GM18907 (cell line): ENCODE results near the gene MEGF6.

ENCODE experiments used
- ATAC-seq: cut with Tn5 transposase; IDR thresholded peaks from one replicate; pipeline ENCODE4 v1.9.1; 2021; ENCODE audit warnings: mild to moderate bottlenecking, moderate library complexity; ENCODE audit not compliant: unreplicated experiment

The MEGF6 gene

DNA sequence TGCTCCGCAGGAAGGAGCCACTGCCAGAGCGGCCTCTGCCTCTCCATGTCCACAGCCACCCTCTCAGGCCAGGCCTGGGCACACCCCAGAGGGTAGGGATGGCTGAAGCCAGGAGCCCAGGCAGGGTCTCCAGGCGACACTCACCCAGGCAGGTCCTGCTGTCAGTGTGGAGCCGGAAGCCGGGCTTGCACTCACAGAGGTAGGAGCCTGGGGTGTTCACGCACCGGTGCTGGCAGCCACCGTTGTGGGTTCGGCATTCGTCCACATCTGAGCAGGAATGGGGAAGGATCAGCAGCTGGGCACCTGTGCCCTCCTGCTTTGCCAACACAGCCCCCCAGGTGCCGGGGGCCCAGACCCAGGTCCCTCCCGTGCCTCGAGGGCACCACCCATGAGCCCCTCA, 87.3 kb downstream of the MEGF6 start:
- ATAC-seq: no peak

DNA sequence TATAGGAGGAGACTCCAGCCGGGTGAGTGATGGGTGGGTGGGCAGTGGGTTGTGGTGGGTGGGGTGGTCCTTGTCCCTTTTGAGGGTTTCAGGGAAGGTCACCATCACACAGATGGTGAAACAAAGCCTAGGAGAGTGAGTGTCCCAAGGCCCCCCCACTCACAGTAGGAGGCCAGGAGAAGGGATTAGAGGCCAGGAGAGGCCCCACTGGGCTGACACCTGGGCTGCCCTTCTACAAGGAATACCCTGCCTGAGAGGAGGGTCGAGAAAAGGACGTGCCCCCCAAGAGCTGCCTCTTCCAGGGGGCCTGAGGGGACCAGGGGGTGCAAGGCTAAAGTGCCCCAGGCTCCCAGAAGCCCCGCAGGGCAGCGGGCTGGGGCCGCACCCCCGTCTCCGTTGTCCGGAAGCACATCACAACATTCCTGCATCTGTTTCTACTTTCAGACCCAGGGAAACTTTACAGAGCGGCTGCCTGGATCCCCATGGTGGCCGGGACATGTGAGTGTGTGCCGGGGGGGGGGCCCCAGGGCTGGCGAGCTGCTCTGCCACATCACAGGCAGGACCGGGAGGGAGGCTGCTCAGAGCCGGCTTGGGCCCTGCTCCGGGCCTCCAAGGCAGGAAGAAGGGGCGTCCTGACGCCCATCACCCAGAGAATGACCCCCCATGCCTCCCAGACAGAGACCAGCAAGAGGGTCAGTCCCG, 88.6 kb downstream of the MEGF6 start:
- no peak for ATAC-seq

DNA sequence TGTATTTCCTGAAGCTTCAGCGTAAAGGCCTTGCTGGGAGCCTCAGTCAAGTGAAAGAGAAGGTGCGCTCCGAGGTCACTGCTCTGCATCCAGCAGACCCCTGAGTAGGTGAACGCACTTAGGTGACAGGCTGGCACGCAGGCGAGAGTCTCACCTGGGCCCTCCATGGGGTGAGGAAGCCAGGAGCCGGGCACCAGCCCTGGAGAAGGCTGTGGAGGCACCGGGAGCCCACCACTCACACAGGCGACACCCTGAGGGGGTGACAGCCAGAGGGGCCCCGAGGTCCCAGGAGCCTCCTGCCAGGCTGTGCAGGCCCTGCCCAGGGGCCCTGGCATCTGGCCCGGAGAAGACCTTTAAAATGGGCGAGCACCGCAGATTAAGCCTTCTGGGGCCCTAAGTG, 89.2 kb downstream of the MEGF6 start:
- no peak for ATAC-seq

DNA sequence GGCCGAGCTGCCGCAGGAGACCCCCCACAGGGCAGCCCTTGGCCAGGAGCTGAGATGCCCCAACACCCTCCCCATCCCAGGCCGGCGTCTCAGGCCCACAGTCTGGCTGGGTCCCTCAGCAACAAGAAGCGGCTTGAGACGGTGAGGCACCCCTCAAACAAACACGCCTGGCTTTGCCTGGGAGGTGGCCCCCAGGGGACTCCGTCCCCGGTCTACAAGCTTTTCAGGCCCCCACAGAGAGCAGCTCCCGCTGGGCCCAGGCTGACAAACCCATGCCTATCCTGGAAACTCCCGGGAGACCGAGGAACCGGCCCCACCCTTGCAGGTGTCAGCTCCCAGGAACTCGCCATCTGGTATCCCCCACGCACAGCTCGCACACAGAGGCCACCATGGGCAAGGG, 89.9 kb downstream of the MEGF6 start:
- ATAC-seq: no peak

DNA sequence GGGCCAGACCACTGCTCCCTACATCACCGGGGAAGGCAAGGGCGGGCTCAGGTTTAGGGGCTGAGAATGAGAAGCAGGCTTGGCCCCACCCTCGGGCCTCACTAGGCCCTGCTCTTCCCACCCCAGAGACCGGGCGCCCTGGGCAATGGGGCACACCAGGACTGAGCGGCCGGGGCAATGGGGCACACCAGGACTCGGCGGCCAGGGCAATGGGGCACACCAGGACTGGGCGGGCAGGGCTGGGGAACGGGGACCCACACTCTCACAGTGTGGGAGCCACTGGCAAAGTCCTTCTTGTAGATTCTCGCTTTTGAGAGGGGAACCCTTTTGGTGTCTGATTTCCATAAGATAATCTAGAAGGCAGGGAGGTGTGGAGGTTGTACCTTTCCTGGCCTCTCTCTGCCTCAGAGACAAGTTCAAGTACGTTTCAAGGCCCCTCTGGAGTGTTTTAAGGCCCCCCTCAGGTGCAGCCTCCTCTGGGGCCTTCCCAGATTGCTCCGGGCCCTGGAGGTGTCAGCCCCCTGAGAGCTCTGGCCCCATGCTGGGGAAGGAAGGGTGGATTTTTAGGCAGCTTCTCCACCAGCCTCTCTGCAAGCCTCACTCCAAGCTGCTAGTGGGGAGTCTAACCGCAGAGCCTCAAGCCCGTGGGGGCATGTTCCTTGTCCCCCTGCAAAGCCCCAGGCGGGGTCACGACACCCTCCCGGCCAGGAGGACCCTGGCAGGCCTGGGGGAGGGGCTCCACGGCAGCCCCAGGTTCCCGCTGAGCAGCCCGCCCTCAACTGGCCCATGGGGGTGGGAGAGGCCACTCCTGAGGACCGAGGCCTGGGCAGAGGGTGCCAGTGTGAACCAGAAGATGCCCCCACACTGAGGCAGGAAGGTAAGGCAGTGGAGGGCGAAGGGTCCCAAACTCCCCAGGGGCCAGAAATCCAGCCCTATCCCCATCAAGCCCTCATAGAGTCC, 90.6 kb downstream of the MEGF6 start:
- ATAC-seq: no peak

DNA sequence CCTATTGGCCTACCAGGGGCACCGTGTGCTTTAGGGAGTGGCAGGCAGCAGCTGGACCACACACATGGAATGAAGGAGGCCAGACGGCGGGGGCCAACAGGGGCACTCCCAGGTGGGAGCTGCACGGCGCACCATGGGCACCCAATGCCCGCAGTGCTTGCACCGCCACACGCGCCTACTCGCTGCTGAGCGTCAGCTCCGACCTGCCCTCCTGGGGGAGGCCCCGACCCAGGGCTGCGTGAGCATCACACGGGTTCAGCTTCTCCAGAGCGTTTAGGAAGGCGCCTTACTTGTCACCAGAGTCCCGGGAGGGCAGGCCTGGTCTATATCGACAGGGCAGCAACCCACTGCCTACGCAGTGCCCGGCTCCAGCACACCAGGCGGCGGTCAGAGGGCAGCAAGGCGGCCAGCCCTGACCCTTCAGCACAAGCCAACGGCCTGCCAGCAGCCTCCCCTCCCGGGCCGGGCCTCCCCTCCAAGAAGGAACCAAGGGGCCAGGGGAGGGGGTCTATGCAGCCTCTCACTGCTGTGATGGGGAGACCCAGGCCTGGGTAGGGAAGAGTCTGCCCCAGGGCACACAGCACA, 91.9 kb downstream of the MEGF6 start:
- no peak for ATAC-seq

DNA sequence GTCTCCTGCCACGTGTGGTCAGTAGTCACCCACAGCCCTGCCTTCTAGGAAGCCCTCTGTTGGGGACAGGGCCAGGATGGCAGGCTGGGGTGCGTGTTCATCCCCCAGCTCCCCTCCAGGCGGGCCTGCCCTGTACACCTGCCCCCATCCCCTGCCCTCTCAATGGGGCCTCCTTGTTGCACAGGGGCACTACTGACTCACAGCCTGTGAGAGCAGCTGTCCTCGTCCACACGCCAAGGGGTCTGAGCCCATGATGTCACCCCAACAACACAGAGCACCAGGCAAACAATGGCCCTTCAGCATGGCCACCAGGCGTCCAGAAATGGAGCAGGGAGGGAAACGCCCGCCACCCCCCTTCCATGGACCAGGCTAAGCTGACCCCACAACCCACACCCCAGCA, 92.6 kb downstream of the MEGF6 start:
- no peak for ATAC-seq

DNA sequence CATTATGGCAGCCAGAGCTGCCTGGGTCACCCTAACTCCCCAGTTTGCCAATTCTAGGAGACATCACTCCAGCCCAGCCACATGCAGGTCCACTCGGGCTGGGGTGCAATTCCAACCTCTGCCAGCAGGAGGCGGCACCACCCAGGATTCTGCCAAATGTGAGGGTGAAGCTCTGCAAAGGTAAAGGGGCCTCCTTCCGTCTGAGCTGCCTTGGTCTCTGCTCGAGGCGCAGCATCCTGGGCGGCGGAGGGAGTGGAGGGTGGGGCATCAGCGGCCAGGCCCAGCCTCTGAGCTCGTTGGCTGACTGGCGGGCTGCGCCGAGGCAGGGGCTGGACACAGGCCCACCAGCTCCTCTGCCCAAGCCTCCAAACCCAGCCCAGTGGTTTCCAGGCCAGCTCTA, 93.1 kb downstream of the MEGF6 start:
- ATAC-seq: no peak

DNA sequence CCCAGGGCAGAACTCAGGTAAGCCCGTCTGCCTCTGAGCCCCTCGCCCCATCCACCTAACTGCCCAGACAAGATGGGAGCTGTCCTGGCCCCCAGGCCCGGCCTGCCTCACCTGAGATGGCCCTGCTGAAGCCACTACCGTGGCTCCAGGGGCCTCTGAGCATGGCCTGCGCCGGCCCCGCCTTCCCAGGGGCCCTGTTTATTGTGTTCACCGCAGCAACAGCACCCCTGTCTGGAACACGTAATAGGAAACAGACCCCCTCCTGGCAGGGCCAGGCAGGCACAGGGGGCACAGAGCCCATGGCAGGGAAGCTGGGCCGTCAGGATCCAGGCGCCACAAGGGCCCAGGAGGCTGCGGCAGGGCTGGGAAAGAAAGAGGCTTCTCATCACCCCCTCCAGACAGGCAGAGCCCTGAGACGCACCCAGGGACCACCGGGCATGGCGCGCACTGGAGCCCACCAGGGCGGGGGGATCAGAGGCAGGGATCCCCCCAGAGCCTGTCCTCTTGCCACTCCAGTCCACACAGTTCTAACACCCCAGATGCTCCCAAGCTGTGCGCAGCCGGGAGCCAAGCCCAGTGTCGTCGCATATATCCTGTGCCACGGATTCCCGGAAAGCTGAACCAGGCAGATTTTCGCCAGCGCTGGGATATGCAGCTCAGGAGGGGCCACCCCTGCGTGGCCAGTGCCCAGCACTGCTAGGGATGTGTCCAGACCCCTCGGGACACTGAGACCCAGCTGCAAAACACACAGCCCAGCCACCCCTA, 94.2 kb downstream of the MEGF6 start:
- no peak for ATAC-seq

DNA sequence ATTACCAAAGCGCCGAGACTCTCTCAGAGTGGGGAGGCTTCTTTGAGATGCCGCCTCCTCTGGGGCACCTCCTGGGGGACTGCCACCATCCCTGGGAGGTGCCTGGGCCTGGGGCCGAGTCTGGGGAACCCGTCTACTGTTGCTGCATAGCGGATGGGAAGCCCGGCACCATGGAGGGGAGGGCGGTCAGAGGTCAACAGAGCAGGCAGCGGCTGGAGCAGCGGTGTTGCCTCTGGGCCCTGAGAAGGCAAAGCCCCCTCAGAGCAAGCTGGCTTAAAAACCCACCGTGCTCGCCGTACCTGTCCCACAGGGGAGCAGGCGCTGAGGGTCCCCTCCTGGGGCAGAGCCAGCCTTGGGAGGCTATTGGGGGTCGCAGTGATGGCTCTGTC, 94.8 kb downstream of the MEGF6 start:
- no peak for ATAC-seq

DNA sequence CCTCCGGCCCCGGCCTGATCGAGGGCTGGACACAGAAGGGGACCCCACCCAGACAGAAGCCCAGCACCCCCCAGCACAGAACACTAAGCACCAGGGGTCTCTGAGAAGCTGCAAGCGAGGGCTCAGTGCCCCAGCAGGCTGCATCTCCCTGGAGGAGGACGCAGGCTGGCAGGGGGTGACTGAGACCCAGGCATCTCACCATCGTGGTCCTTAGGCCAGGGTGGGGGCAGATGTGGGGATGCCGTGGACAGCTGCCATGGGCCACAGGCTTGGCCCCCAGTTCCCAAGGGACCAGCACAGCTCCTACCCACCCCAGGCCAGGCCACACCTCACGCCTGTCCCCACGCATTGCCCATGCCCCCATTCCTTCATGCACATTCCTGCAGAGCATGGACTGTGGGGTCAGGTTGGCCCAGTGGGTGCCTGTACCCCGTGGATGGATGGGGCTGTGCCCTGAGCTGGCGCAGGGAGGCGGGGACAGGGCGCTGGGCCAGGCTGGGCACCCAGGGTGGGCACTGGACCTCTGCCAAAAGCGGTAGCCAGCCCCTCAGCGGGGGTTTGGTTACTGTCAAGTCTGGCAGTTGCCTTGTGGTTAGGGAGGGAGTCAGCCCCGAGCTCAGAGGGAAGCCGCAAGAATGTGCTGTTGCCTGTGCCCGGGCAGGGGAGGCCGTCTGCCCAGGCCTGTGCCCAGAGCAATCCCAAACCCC, 95.4 kb downstream of the MEGF6 start:
- ATAC-seq: no peak

DNA sequence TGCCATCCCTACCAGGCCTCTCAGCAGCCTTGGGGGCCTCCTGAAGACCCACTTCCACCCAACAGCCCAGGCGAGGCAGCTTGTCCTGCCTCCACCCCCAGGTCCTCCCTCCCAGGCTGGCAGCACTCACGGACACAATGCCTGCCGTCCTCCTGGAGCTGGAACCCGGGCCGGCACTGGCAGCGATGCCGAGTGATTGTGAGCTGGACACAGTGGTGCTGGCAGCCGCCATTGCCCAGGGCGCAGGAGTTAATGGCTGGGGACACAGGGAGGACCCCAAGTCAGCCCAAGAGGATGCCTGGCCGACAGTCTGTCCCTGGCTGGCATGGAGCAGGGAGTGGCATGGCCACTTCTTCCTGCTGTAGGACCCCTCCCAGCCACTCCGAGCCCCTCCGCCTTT, 96.0 kb downstream of the MEGF6 start:
- no peak for ATAC-seq

DNA sequence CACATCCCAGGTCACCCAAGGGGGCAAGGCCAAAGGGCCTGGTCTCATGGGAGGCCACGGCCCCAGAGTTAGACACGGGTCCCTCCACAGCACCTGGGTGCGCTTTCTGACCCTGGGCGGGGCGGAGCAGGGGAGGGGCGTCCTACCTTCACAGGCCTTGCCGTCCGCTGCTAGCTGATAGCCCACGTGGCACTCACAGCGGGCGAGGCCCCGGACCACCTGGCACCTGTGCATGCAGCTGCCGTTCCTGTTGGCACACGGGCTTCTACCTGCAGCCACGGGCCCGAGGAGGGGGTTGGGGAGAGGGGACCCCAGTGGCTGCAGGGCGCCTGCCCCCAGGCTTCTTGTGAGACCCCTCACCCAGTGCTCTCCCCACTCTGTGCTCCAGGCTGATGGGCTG, 96.9 kb downstream of the MEGF6 start:
- no peak for ATAC-seq

DNA sequence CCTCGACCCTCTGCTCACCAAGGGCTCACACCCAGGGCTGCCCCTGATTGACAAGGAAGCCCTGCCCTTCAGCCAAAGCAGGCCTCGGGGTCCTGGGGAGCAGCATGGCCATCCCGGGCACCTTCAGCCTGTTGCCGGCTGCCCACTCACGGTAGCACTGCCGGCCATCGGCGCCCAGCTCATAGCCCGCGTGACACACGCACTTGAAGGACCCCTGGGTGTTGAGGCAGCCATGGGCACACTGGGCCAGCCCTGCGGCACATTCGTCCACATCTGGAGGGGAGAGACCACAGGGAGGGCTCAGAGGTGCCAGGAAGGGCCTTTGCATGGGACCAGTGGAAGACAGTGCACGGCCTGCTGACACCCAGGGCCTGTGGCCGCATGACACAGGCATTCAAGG, 99.5 kb downstream of the MEGF6 start:
- ATAC-seq: no peak

DNA sequence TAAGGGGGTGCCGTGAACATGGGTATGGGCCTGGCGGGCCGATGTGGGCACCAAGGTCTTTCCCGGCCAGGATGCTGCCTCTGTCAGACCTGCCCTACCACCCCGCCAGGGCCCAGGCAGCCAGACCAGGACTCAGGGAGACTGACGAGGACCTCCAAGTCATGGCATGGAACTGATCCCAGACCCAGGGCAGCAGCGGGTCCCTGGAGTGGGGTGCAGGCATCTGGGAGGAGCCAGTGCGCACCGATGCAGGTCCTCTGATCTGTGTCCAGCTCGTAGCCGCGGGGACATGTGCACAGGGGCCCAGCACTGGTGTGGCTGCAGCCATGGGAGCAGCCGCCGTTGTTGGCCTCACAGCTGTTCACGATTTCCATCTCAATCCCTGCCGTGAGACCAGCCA, 100.0 kb downstream of the MEGF6 start:
- ATAC-seq: no peak

DNA sequence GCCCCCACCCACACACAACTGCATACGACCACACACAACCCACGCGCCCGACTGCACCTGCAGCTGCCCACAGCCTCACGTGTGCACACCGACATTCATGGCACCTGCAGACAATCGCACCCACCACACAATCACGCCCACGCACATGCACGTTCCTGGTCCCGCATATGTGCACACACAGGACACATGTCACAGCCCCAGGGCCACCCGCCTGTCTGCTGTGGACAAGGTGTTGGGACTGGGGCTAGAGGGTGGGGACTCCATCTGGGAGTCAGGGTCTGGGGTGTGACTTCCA, 100.4 kb downstream of the MEGF6 start:
- ATAC-seq: no peak

DNA sequence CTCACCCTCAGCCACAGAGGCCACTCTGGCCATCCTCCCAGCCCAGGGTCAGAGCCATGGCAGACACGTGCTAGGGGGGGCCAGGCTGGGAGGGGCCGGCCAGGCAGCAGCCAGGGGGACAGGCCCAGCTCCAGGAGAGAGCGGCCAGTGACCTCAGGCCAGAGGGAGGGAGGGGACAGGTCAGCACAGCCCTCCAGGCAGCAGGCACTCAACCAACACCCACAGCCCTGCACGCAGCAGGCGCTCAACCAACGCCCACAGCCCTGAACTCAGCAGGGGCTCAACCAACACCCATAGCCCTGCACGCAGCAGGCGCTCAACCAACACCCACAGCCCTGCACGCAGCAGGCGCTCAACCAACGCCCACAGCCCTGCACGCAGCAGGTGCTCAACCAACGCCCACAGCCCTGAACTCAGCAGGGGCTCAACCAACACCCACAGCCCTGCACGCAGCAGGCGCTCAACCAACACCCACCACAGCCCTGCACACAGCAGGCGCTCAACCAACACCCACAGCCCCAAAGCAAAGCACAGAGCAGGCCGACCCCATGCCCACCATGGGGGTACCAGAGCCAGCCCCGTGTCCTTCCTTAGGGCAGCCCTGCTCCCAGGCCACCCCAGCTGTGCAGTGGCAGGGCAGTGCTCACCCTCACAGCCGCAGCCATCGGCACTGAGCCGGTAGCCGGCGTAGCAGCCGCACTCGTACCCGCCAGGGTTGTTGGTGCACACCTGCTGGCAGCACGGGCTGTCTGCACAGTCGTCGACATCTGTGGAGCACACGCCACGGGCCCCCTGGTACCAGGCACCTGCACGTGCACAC, 101.0 kb downstream of the MEGF6 start:
- ATAC-seq: no peak

DNA sequence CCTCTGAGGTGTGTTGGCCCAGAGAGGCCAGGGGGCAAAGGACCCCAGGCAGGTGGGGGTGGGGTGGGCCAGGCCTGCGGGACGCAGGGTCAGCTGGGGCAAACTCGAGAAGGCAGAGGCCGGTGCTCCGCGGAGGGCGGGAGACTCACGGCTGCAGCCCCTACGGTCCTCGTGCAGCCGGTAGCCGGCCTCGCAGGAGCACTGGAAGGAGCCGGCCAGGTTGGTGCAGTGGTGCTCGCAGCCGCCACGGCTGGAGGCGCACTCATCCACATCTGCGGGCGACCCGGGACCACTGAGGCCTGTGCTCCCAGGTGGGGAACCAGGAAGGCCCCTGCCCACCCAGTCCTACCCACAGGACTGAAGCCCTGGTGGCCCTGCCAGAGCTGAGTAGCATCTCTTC, 101.6 kb downstream of the MEGF6 start:
- ATAC-seq: no peak

DNA sequence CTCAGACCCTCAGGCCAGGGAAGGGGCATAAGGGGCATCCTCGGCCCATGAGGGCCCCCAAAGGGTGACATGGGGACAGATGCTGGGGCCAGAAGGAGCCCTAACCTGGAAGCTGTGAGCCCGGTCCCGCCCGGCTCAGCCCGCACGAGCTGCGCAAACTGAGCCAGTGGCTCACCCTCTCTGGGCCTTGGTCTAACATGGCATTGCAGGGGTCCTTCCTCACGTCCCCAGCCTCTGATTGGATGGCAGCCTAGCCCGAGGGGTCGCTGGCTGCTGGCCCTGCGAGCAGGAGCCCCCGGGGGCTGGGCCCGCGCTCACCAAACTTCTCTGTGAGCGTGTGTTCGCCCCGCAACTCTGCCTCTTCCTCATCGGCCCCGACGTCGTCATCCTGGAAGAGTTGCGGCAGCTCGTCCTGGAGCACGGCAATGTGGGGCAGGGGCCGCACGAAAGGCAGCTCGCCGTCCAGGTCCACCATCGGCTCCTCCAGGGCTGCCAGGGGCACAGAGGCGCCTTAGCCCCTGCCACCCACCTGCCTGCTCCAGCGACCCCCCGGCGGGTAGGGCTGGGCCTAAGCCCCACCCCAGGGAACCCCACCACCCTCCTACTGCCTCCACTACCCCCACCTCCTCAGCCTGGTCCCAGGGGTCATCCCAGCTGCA, 102.4 kb downstream of the MEGF6 start:
- ATAC-seq: no peak
